DMS 273 (cell line): ENCODE data around the gene POLE.
"Not testable (repeated sequence)": the region's sequence is repeated elsewhere in the genome, so short reads cannot be mapped to it uniquely, and the experiment has no call there.

Experiments used
- DNase-seq: peaks from one replicate; lab custom pipeline; 2025; ENCODE audit not compliant: unreplicated experiment; lab: John Stamatoyannopoulos, UW

The POLE gene

DNA sequence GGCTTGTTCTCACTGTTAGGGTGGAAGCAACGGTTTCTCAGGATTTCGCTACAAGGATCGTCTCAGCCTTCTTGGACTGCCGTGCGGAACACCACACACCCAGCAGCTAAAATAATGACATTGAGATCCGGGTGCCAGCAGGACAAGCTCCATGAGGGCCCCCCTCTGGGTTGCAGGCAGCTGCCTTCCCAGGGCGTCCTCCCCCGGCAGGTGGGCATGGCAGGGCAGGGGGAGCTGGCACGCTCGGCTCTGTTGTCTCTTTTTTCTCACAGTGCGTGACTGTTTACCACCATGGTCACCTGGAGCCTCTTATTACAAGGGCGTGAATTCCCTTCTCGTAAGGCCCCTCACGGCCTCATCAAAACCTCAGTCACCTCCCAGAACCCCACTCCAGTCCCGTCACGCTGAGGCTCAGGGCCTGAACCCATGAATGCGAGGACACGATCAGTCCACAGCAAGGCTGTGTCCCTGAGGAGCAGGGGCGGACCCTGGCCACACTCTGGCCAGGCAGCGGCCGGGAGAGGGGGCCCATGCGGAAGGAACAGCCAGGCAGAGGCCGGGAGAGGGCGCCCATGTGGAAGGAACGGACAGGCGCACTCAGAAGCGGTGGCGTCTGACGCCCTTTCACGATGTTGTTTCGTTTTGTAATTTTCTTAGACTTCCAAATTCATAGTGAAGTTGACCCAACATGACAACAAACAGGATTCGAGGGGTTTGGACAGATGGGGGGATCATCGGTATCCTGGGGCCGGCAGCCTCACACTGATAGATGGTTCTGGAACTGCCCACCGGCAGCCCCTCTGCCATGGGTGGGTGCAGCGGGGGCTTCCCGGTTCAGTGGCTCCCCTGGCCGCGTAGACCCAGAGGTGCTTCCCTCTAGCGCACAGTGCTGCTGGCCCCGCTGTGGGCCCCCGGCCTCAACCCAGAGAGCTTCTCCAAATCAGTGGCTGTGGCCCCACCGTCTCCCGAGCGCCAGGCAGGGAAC, 86.8 kb downstream of the POLE start:
- peak; percentile 75 for DNase-seq

DNA sequence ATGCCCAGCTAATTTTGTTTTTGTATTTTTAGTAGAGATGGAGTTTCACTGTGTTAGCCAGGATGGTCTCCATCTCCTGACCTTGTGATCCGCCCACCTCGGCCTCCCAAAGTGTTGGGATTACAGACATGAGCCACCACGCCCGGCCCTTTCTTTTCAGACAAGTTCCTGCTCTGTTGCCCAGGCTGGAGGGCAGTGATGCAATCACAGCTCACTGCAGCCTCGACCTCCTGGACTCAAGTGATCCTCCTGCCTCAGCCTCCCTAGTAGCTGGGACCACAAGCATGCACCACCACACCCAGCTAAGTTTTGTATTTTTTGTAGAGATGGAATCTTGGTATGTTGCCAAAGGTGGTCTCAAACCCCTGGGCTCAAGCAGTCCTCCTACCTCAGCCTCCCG, 87.6 kb downstream of the POLE start:
- not testable (repeated sequence) for DNase-seq

DNA sequence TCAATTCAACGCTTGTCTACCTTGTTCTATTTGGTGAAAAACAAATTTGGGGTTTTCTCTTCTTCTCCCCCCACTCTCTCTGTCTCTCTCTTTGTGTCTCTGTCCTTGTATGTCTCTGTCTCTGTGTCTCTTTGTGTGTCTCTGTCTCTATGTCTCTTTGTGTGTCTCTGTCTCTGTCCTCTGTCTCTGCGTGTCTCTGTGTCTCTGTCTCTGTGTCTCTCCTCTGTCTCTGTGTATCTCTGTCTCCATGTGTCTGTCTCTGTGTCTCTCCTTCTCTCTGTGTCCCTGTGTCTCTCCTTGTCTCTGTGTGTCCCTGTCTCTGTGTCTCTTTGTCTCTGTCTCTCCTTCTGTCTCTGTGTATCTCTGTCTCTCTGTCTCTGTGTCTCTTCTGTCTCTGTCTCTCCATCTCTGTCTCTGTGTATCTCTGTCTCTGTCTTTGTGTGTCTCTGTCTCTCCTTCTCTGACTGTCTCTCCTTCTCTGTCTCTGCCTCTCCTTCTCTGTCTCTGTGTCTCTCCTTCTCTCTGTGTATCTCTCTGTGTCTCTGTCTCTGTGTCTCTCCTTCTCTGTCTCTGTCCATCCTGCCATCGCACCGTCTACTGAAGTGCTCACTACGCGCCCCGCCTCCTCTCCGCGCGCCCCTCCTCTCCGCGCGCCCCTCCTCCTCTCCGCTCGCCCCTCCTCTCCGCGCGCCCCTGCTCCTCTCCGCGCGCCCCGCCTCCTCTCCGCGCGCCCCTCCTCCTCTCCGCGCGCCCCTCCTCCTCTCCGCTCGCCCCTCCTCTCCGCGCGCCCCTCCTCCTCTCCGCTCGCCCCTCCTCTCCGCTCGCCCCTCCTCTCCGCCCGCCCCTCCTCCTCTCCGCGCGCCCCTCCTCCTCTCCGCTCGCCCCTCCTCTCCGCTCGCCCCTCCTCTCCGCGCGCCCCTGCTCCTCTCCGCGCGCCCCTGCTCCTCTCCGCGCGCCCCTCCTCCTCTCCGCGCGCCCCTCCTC, 89.5 kb downstream of the POLE start:
- peak; percentile 51 for DNase-seq

DNA sequence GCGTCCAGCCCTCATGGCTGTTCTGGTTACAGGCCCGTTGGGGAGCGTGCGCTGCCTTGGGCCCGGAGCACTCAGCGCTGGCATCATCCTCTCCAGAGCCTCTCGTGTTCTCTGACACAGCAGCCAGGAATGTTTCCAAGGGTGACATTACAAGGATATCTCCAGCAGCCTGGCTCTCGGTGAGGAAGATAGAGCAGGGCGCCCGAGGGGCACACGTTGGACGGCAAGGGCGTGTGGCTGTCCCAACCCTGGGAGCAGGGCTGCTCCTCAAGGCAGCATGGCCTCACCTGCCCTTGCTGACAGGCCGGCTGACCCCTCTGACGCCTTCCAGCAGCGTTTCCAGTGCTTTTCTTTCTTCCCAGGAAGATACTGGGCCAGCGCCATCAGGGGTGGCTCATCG, 91.1 kb downstream of the POLE start:
- DNase-seq: no peak

DNA sequence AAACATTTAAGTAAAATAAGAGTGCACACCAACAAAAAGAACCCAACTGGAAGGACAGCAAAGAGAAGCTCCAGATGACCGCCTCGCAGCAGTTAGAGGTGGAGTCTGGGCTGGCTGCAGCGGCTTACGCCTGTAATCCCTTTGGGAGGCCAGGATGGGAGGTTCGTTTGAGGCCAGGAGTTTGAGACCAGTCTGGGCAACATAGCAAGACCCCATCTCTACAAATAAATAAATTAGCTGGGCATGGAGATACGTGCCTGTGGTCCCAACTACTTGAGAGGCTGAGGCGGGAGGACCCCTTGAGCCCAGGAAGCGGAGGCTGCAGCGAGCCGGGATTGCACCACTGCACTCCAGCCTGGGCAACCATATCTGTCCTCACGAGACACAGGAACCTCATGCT, 92.0 kb downstream of the POLE start:
- no peak for DNase-seq

DNA sequence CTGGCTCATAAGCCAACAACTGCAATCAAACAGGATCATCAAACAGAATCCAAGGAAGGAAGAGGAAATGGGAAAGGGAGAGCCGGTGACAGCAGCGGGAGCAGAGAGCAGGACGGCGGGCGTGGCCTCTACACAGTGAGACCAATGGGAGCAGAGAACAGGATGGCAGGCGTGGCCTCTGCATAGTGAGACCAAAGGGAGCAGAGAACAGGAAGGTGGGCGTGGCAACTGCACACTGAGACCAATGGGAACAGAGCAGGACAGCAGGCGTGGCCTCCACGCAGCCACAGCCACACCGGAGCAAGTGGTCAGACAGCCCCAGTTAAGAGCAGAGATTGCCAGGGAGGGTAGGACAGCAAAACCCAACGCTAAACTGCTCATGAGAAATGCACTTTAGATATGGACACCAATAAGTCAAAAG, 93.2 kb downstream of the POLE start:
- DNase-seq: peak; percentile 94

DNA sequence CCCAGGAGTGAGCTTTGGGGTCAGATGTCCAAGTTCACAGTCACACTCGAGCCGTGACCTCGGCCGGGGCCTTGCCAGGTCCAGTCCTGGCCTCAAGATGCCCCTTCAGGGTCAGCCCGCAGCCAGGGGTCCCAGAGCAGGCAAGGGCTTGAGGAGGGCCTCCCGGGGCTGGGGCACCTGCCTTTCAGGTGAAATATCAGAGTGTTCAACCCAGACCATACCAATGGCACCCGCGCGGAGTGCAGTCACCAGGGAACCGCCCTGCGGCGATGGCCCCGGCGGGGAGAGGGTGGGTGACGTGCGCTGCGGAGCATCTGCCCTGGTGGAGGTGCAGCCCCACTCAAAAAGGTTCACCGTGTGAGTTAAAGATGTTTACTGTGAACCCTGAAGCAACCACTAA, 93.6 kb downstream of the POLE start:
- DNase-seq: no peak

DNA sequence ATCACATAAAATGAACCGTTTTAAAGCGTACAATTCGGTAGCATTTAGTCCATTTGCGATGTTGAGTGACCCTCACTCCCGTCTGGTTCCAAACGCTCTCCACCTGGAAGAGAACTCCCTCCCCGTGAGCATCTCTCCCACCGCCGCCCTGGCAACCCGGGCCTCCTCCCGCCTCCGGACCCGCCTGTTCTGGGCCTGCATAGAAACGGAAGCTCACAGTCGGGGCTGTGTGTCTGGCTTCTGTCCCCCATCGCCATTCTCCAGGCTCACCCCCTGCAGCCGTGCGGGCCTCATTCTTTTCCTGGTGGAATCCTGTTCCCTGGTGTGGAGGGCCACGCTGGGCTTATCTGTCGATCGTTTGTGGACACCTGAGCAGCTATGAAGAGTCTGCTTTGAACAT, 94.1 kb downstream of the POLE start:
- DNase-seq: no peak

DNA sequence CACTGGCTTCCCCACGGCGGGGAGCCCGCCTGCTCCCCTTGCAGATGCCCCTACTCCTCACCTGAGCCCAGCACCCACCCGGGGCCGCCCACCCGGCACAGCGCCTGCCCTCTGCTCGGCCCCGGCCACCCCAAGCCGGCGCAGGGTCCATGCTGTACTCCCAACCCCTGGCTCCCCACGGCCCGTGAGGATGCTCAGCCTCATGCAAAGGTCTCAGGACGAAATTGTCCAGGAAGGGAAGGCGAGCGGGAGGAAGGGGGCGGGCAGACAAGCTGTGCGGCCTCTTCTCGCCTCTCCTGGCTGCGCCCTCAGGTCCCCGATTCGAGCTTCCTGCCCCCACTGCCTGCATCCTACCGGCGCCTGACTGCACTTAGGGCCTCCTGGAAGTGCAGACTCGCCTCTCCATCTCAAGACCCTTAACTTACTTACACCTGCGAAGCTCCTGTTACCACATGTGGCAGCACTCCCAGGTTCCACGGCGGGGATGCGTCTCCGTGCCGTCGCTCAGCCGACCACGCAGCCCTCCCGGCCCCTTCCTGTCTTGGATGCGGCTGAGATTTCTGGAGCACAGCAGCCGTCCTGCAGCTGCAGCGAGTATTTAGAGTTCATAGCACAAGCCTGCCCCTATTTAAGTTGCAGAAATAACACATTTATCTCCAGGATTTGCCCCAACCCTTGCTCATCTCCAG, 94.7 kb downstream of the POLE start:
- DNase-seq: no peak

DNA sequence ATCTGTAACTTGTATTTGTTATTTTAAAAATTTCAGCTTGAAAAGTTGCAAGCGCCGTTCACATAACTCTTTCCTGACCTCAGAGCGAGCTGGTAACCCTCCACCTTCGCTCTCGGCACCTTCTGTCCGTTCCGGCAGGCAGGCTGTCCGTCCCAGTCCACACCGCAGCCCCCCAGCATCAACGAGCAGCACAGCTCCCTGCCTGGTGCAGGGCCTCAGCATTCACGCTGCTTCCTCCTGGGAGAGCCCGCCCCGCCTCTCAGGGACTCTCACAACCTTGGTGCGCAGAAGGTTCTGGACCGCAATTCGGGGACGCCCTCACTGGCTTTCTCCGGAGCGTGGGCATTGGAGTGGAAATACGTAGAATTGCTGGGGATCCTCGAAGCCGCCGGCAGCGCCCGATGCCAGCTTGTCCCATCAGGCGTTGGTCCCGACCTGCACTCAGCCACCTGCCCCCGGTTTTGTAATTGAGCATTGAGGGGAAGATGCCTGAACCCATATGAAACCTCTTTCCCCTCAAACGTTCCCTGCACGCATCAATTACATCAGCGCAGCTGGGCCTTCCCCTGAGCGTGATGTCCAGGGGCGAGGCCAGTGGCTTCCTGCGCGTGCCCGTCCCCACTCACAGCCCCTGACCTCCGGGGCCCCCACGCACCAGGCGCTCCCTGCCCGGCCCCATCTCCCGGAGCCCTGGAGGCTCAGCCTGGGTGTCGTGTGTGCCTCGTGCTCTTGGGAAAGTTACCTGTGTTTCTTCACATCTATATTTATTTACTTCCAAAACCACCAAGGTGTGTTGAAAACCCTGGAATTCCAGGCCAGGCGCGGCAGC, 95.8 kb downstream of the POLE start:
- DNase-seq: no peak

DNA sequence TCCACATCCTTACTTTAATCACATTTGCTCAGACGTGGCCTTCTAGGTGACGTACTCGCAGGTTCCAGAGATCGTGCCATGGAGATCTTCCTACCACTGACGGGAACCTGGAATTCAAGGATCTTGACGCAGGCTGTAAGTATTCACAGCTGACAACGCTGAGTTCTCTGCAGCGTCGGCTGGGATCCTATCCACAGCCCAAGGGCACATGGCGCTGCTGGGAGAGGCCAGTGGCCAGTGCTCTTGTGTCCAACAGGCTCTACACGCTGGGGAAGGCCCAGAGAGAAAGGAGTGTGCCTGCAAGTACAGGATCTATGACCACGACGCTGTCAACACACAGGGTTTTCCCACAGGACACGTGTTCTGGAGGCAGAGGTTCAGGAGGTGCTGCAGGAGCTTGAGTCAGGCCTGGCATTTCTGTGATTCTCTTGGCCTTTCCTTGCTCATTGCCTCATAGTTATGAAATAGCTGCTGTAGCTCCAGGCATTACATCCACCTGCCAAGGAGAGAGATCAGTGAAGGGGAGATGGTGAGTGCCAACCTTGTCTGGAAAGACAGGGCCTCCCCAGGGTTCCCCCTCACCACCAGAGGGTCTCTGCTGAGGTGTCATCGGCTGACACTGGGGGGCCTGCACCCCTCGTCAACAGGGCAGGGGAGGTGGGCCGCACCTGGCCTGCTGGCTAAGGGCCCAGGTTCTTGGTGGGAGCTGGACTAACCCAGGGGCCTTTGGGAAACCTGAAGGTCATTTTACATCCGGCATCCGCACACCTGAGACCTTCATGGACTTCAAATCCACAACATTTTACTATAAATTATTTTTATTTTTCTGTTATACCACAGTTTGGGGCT, 98.1 kb downstream of the POLE start:
- DNase-seq: no peak

DNA sequence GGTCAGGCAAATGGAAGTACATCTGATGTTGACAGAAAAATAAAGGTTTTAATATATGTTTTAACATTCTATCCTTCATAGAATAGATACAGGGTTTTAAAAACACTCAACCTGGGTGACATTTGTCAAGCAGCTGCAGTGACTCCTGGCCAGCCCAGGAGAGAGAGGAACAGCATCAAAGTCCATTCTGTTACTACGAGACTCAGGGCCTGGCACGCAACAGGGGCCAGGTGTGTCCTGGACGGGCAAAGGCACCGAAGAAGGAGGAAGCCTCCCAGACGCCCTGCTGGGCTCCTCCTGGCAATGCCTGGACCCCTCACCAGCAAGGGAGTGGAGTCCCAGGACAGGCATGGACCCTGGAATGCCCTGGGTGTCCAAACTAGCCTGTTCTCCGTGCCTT, 98.8 kb downstream of the POLE start:
- no peak for DNase-seq

DNA sequence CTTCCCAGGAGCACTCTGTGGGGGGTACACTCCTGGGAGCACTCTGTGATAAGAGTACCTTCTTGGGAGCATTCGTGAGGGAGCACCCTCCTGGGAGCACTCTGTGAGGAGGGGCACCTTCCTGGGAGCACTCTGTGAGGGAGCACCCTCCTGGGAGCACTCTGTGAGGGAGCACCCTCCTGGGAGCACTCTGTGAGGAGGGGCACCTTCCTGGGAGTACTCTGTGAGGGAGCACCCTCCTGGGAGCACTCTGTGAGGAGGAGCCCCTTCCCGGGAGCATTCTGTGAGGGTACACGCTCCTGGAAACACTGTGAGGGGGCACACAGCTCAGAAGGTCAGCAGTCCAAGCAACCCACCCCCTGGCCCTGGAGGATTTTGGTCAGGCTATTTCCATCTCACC, 99.4 kb downstream of the POLE start:
- no peak for DNase-seq

DNA sequence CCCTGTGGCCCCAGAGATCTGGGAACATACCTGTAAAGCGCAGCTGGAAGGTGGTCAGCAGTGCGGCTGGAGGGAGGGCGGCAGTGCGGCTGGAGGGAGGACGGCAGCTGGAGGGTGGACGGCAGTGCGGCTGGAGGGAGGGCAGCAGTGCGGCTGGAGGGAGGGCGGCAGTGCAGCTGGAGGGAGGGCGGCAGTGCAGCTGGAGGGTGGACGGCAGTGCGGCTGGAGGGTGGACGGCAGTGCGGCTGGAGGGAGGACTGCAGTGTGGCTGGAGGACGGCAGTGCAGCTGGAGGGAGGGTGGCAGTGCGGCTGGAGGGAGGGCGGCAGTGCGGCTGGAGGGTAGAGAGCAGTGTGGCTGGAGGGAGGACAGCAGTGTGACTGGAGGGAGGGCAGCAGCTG, 100.2 kb downstream of the POLE start:
- no peak for DNase-seq

DNA sequence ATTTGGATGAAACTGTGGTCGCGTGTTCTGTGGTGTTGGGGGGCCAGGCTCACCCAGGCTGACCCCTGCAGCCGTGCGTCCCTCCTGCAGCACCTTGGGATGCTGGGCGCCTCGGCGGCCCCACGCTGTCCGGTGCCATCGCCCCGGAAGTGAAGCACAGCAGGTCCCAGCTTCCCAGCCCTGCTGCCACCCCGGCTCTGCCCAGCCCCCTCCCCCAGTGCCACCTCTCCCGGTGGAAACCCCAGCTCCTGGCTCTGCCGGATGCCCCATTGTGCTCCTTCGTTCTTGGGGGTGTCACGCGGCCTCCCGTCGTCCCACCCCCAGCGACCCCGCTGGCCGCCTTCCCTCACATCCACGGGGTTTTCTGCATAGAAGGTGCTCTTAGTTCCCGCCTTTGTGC, 102.0 kb downstream of the POLE start:
- DNase-seq: no peak

DNA sequence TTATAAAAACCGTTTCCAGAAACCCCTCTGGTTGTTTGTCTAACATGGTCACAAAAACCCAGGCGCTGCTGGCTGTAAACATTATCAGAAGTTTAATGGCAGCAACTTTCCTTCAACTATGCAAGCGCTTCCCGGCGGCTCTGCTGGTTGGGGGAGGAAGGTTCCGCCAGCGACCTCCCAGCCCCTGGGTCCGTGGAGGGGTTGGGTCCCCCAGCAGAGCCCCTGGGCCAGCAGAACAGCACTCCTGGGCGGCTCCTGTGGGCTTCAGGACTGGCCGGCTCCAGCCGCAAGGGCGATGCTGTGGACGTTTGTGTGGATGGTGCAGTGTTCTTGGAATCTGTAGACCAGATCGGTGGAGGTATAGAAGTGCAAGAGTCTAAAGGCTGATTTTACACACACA, 102.7 kb downstream of the POLE start:
- no peak for DNase-seq

DNA sequence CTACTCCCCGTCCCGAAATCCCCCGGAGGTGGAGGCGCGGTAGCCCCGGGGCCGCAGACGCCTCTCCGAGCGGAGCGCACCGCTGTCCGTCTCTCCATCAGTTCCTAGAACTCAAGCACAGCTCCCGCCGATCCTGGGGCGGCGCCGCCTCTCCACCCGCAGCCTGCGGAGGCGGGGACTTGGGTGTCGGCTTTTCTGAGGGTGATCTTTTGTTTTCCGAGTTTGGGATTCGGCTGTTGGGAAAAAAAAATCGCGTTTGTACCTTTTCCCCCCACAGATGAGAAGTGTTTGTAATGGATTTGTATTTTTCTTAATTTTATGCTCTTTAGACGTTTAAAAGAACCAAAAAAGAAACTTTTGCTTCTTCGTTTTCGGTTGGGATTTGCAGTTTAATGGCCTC, 103.4 kb downstream of the POLE start:
- no peak for DNase-seq

DNA sequence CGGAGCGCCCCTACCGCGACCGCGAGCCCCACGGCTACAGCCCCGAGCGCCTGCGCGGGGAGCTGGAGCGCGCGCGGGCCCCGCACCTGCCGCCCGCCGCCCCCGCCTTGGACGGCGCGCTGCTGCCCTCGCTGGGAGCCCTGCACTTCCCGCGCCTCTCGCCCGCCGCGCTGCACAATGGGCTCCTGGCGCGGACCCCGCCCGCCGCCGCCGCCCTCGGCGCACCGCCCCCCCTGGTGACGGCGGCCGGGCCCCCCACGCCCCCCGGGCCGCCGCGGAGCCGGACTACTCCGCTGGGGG, 103.8 kb downstream of the POLE start:
- no peak for DNase-seq

DNA sequence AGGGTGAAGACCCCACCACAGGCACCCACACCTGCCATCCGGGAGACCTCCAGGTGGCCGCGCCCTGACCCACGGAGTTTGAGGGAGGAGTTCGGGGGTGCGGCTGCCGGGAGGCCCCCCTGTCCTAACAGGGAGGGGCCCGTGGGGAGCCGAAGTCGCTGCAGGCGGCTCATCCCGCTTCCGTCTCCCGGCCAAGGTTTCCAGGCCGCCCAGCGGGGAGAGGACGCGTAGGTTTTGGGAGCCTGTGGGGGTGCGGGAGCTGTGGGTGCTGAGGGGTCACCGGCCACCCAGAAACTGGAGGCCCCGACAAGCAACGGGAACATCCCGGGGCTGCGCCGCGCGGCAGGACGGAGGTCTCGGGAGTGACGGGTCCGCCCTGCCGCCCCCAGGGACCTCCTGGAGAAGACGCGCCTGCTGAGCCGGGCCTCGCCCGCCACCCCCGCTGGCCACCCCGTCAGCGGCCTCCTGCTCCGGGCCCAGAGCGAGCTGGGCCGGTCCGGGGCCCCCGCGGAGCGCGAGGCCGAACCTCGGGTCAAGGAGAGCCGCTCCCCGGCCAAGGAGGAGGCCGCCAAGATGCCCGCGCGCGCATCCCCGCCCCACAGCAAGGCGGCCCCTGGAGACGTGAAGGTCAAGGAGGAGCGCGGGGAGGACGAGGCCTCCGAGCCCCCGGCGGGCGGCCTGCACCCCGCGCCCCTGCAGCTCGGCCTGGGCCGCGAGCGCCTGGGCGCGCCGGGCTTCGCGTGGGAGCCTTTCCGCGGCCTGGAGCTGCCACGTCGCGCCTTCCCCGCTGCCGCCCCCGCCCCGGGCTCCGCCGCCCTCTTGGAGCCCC, 104.3 kb downstream of the POLE start:
- no peak for DNase-seq
